Measurements from ENCODE around the gene PBRM1.

Gene PBRM1

DNA sequence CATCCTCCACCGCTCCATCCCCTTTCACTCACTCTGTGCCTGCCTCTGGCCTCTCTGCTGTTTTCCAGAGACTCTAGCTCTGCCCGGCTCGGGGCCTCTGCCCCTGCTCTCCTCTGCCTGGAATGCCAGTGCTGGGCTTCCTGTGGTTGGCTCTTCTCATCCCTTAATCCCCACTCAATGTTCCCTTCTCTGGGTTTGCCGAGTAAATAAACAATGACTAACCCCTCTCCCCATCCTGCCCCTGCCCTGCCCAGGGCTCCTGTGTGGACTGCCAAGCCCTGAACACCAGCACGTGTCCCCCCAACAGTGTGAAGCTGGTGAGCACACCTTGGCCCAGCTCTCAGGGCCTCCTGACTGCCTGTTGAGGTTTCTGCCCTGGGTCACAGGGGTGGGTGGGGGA, 178.4 kb downstream of the PBRM1 start:
- TF ChIP-seq CTCF (conservative IDR thresholded peaks at IDR 0.05) = no peak
- no peak overlapping the region for H3K27ac ChIP-seq

DNA sequence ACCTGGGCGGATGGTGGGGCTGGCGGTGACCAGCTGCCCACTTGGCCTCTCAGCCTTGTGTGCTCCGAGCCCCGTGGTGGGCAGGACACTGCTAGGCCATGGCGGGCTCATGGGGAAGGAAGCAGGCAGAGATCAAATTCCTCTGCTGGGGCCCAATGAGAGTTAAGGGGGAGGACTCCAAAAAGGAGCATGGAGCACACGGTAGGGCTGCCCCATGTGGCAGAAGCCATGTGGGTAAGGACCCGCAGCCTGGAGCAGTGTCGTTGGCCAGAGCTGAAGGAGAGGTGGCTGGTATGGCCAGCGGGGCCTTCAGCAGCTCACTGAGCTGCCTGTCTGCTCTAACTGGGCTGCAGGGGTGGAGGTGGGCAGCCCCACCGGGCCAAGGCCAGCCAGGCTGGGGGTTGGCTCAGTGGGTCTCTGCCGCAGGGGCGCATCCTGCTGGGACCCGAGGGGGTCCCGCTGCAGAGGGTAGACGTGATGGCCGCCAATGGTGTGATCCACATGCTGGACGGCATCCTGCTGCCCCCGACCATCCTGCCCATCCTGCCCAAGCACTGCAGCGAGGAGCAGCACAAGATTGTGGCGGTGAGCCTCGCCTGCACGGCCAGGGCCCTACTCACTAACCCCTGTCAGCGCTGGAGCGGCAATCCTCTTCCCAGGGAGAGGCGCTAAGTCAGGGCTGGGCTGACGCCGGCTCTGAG, 179.3 kb downstream of the PBRM1 start:
- TF ChIP-seq CTCF (conservative IDR thresholded peaks at IDR 0.05) = no peak
- no peak overlapping the region for H3K27ac ChIP-seq

DNA sequence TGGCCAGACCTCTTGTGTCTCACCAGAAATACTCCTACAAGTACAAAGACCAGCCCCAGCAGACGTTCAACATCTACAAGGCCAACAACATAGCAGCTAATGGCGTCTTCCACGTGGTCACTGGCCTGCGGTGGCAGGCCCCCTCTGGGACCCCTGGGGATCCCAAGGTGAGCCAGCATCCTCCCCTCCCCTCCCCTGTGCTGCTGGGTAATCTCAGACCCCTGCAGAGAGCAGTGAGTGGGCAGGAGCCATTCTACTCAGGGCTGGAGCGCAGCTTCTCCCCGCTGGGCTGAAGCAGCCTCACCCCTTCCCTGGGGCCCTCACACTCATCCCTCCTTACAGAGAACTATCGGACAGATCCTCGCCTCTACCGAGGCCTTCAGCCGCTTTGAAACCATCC, 180.7 kb downstream of the PBRM1 start:
- no peak overlapping the region for H3K27ac ChIP-seq
- no peak for TF ChIP-seq CTCF (conservative IDR thresholded peaks at IDR 0.05)

GRCh38 chr3:52503788-52504424, 181.8 kb downstream of the PBRM1 start:
- no peak for TF ChIP-seq CTCF (conservative IDR thresholded peaks at IDR 0.05)
- no peak overlapping the region for H3K27ac ChIP-seq

GRCh38 chr3:52502808-52503350, 182.8 kb downstream of the PBRM1 start:
- no peak overlapping the region for H3K27ac ChIP-seq
- no peak for TF ChIP-seq CTCF (conservative IDR thresholded peaks at IDR 0.05)

- H3K27ac ChIP-seq = no peak overlapping the region
- TF ChIP-seq CTCF (conservative IDR thresholded peaks at IDR 0.05) = no peak
Measured at GRCh38 chr3:52502001-52502400, 183.7 kb downstream of the PBRM1 start.

GRCh38 chr3:52501046-52501445, 184.7 kb downstream of the PBRM1 start:
- no peak overlapping the region for H3K27ac ChIP-seq
- TF ChIP-seq CTCF (conservative IDR thresholded peaks at IDR 0.05) = no peak
